ENCODE data around the gene EIF3M.

DNA sequence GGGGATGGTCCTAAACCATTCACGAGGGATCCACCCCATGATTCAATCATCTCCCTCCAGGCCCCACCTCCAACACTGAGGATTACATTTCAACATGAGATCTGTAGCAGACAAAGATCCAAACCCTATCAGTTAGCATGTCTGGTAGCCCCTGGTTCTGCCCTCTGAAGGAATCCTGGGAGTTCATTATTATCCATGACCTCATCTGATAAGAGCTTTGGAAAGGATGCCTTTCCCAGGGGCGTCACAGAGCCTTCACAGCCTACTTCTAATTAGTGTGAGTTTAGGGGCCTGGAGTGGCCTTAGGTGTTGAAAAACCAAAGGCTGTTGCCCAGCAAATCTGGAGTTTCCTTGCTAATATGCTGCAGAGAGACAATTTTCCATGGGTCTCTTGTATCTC, 8.6 kb upstream of the EIF3M start:
- TF ChIP-seq, protein P1, sequence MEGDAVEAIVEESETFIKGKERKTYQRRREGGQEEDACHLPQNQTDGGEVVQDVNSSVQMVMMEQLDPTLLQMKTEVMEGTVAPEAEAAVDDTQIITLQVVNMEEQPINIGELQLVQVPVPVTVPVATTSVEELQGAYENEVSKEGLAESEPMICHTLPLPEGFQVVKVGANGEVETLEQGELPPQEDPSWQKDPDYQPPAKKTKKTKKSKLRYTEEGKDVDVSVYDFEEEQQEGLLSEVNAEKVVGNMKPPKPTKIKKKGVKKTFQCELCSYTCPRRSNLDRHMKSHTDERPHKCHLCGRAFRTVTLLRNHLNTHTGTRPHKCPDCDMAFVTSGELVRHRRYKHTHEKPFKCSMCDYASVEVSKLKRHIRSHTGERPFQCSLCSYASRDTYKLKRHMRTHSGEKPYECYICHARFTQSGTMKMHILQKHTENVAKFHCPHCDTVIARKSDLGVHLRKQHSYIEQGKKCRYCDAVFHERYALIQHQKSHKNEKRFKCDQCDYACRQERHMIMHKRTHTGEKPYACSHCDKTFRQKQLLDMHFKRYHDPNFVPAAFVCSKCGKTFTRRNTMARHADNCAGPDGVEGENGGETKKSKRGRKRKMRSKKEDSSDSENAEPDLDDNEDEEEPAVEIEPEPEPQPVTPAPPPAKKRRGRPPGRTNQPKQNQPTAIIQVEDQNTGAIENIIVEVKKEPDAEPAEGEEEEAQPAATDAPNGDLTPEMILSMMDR (conservative IDR thresholded peaks at IDR 0.05 in 1 of 2, IDR thresholded peaks at IDR 0.05 in 1 of 2; ENCODE audit: low read depth in 1 of 2, low read length in 2 of 2), result no peak
- no peak for TF ChIP-seq EZH2 (IDR thresholded peaks at IDR 0.05; ENCODE audit: low read length, missing control alignments)
